ENCODE results near the gene BDH2.

Gene BDH2

GRCh38 chr4:103098756-103099440, 736 bp downstream of the BDH2 start:
- no peak for DNase-seq (ENCODE audit: extremely low read depth, low read depth)
- H3K4me3 ChIP-seq (replicated peaks; ENCODE audit: low read depth, low read length): peak overlapping the region; percentile 51
- TF ChIP-seq CTCF (IDR thresholded peaks at IDR 0.05; ENCODE audit: low read depth, low read length, missing control alignments): no peak

- no peak for DNase-seq (ENCODE audit: extremely low read depth, low read depth)
- no peak for TF ChIP-seq CTCF (IDR thresholded peaks at IDR 0.05; ENCODE audit: low read depth, low read length, missing control alignments)
- peak overlapping the region; percentile 51 for H3K4me3 ChIP-seq (replicated peaks; ENCODE audit: low read depth, low read length)
Observed at GRCh38 chr4:103098341-103098740, 1.3 kb downstream of the BDH2 start.

GRCh38 chr4:103097112-103097511, 2.5 kb downstream of the BDH2 start:
- no peak overlapping the region for H3K4me3 ChIP-seq (replicated peaks; ENCODE audit: low read depth, low read length)
- no peak for TF ChIP-seq CTCF (IDR thresholded peaks at IDR 0.05; ENCODE audit: low read depth, low read length, missing control alignments)
- DNase-seq (ENCODE audit: extremely low read depth, low read depth): no peak

- DNase-seq (ENCODE audit: extremely low read depth, low read depth): no peak
- no peak for TF ChIP-seq CTCF (IDR thresholded peaks at IDR 0.05; ENCODE audit: low read depth, low read length, missing control alignments)
- H3K4me3 ChIP-seq (replicated peaks; ENCODE audit: low read depth, low read length): no peak overlapping the region
Observed at GRCh38 chr4:103095080-103095479, 4.6 kb downstream of the BDH2 start.

- TF ChIP-seq CTCF (IDR thresholded peaks at IDR 0.05; ENCODE audit: low read depth, low read length, missing control alignments): no peak
- H3K4me3 ChIP-seq (replicated peaks; ENCODE audit: low read depth, low read length): no peak overlapping the region
- no peak for DNase-seq (ENCODE audit: extremely low read depth, low read depth)
Observed at GRCh38 chr4:103092245-103092644, 7.4 kb downstream of the BDH2 start.

- no peak for DNase-seq (ENCODE audit: extremely low read depth, low read depth)
- H3K4me3 ChIP-seq (replicated peaks; ENCODE audit: low read depth, low read length): no peak overlapping the region
Observed at GRCh38 chr4:103091601-103092223, 7.9 kb downstream of the BDH2 start.

More at GRCh38 chr4:103091601-103092223, 7.9 kb downstream of the BDH2 start:
- TF ChIP-seq CTCF (IDR thresholded peaks at IDR 0.05; ENCODE audit: low read depth, low read length, missing control alignments): peak; percentile 52
